IPS-15b (cell line): ENCODE results near the gene OTUB1.

Experiments
- H3K27me3 ChIP-seq: one replicate; pipeline ENCODE4 v1.6.1; 2013; ENCODE audit warnings: low read length; ENCODE audit not compliant: control insufficient read depth, insufficient read depth
- H3K36me3 ChIP-seq: one replicate; pipeline ENCODE4 v1.6.1; 2013; ENCODE audit warnings: low read length; ENCODE audit not compliant: control insufficient read depth, insufficient read depth
- H3K4me1 ChIP-seq: one replicate; pipeline ENCODE4 v1.6.1; 2013; ENCODE audit warnings: mild to moderate bottlenecking, low read length; ENCODE audit not compliant: control insufficient read depth, insufficient read depth
- H3K4me3 ChIP-seq: one replicate; pipeline ENCODE4 v1.5.1; 2013; ENCODE audit warnings: low read depth, low read length
- H3K9ac ChIP-seq: one replicate; pipeline ENCODE4 v1.6.1; 2013; ENCODE audit warnings: low read depth, mild to moderate bottlenecking, low read length
- H3K9me3 ChIP-seq: one replicate; pipeline ENCODE4 v1.6.1; 2013; ENCODE audit warnings: mild to moderate bottlenecking, low read length; ENCODE audit not compliant: control insufficient read depth, insufficient read depth

The OTUB1 gene

DNA sequence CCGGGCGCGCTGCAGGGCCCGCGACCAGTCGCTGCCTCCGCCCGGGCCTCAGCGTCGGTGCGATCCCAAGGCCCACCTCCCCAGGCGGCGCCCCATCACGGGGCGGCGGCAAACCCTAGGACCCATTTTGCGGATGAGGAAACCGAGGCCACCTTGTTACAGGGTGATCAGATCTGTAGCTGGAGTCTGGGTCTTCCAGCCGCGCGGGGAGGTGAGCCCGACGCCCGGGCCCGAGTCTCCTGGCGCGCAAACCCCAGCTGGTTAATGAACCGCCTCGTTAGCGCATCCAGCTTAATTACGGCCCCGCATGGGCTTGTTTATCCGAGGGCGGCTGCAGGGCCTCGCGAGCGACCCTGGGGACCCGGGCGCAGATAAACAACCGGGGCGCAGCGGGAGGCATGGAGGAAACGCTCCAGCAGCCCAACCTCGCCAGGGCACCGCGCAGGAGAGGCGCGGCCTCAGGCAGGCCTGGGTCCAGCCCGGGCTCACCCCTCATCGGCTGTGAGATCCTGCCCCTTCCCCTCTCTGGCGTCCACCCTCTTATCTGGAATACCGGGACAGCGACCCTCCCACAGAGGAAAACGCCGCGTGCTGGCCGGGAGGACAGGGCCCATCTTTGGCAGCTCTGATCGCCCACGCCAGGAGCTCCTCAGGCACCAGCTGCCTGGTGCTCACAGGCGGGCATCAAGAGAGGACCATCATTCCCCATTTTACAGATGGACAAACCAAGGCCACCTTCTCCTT, 14.7 kb downstream of the OTUB1 start:
- peaks cover 19% of the 10 kb centered on the region for H3K36me3 ChIP-seq
- no peaks in the 10 kb centered on the region for H3K4me1 ChIP-seq
- peak overlapping the region; percentile 30 for H3K4me3 ChIP-seq

DNA sequence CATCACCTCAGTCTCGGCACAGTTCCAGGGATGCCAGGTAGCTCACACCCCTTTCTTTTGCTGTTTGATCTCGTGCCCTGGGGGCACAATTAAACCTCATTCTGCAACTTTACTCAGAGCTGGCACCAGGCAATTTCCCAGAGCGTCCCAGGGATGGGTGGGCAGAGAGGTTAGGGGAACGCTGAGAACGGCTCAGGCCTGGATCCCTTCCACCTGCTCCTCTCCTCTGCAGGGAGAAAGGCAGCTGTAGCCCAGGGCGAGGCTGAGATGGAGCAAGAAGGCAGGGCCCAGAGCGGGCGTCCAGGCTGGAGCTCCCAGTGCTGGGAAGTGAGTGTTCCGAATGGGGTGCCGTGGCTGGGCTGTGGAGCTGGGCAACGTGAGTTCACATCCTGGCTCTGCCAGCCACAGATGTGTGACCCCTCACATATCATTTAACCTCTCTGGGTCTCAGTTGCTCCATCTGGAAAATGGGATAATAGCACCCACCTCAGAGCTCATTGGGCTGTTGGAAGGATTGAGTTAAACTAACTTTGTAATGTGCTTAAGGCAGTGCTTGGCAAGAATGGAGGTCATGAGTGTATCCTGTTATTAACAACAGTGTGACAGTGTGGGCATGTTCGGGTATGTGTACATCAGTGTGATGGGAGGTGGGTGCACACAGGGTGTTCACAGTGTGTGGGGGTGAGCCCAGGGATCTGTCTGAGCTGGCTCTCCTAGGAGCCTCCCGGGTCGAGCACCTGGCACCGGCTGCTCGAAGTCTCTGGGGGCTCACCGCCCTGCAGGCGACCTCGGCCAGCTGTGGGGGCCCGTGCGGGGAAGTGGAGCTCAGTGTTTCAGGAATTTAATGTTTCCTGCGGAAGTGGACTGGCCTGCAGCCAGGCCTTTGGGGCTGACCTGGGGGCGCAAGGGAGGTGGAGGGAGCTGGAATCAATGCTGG, 15.5 kb downstream of the OTUB1 start:
- Histone ChIP-seq H3K4me3 (no peak overlapping the region), H3K9ac (no peak overlapping the region), H3K36me3 (peaks cover 13% of the 10 kb centered on the region), H3K4me1 (peaks cover under 1% of the 10 kb centered on the region), H3K9me3 (no peaks in the 10 kb centered on the region), H3K27me3 (peaks cover 28% of the 10 kb centered on the region)

More for the DNA sequence above, 14.7 kb downstream of the OTUB1 start:
- Histone ChIP-seq H3K9me3 (no peaks in the 10 kb centered on the region), H3K27me3 (peaks cover 19% of the 10 kb centered on the region), H3K9ac (no peak overlapping the region)

GRCh38 chr11:64003807-64004589, 17.8 kb downstream of the OTUB1 start:
- H3K9me3 ChIP-seq = no peaks in the 10 kb centered on the region
- no peak overlapping the region for H3K4me3 ChIP-seq
- H3K27me3 ChIP-seq = peaks cover 39% of the 10 kb centered on the region
- peaks cover 4% of the 10 kb centered on the region for H3K4me1 ChIP-seq
- no peaks in the 10 kb centered on the region for H3K36me3 ChIP-seq
- H3K9ac ChIP-seq = no peak overlapping the region

- Histone ChIP-seq H3K9ac (no peak overlapping the region), H3K27me3 (peaks cover 45% of the 10 kb centered on the region), H3K36me3 (no peaks in the 10 kb centered on the region), H3K4me1 (peaks cover 4% of the 10 kb centered on the region), H3K9me3 (no peaks in the 10 kb centered on the region), H3K4me3 (no peak overlapping the region)
Measured at GRCh38 chr11:64004590-64004984, 18.3 kb downstream of the OTUB1 start.

DNA sequence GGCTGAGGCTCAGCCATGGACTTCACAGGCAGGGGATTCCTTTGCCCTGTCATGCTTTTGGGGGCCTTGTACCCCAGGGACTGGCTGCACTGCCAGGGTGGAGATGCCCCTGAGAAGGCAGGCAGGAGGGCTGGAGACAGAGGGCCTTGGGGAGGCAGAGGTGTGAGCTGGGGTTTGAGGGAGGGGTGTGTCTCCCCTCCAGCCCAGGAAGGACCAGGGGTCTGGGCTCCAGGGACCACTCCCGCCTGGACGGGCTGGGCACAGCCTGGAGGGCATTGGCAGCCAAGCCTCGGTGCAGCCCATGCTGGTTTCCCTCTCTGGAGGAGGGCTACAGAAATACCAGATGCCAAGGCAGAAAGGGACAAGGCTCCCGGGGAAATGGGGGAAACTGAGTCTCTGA, 19.5 kb downstream of the OTUB1 start:
- H3K4me1 ChIP-seq = peaks cover 4% of the 10 kb centered on the region
- no peaks in the 10 kb centered on the region for H3K36me3 ChIP-seq
- H3K27me3 ChIP-seq = peaks cover 49% of the 10 kb centered on the region
- H3K4me3 ChIP-seq = no peak overlapping the region
- no peak overlapping the region for H3K9ac ChIP-seq
- H3K9me3 ChIP-seq = no peaks in the 10 kb centered on the region

GRCh38 chr11:64006398-64006797, 20.2 kb downstream of the OTUB1 start:
- H3K27me3 ChIP-seq = peaks cover 45% of the 10 kb centered on the region
- H3K9me3 ChIP-seq = no peaks in the 10 kb centered on the region
- H3K4me3 ChIP-seq = peak overlapping the region; percentile 43
- H3K4me1 ChIP-seq = peaks cover 4% of the 10 kb centered on the region
- no peaks in the 10 kb centered on the region for H3K36me3 ChIP-seq
- no peak overlapping the region for H3K9ac ChIP-seq

DNA sequence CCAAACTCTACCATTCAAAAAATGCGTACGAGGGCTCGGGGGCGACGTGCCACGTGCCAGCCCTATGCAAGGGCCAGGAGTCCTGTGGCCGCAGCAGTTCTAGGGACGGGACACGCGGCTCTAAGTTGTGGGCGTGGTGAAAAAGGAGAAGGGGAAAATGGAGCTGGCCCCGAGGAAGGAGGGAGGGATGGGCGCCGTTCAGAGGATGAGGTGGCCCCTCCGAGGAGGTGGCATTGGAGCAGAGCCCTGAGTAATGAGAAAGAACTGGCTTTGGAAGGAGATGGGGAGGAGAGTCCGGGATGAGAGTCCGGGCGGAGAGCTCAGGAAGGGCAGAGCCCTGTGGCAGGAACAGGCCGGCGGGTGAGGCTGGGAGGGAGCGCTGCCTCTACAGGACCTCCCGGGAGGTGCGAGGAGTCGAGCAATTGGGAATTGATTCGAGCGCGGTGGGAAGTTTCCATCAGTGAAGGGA, 21.0 kb downstream of the OTUB1 start:
- Histone ChIP-seq H3K4me3 (peak overlapping the region; percentile 43), H3K36me3 (no peaks in the 10 kb centered on the region), H3K27me3 (peaks cover 39% of the 10 kb centered on the region), H3K4me1 (peaks cover 4% of the 10 kb centered on the region), H3K9ac (no peak overlapping the region), H3K9me3 (no peaks in the 10 kb centered on the region)

- H3K36me3 ChIP-seq = no peaks in the 10 kb centered on the region
- H3K4me1 ChIP-seq = peaks cover 4% of the 10 kb centered on the region
- no peak overlapping the region for H3K9ac ChIP-seq
- peaks cover 39% of the 10 kb centered on the region for H3K27me3 ChIP-seq
- H3K4me3 ChIP-seq = peak overlapping the region; percentile 43
- H3K9me3 ChIP-seq = no peaks in the 10 kb centered on the region
Measured at GRCh38 chr11:64007629-64008282, 21.5 kb downstream of the OTUB1 start.

- peaks cover 35% of the 10 kb centered on the region for H3K27me3 ChIP-seq
- H3K36me3 ChIP-seq = no peaks in the 10 kb centered on the region
- peaks cover 4% of the 10 kb centered on the region for H3K4me1 ChIP-seq
- no peak overlapping the region for H3K9ac ChIP-seq
- H3K4me3 ChIP-seq = peak overlapping the region; percentile 43
- H3K9me3 ChIP-seq = no peaks in the 10 kb centered on the region
Measured at GRCh38 chr11:64008283-64008913, 22.2 kb downstream of the OTUB1 start.

- no peaks in the 10 kb centered on the region for H3K36me3 ChIP-seq
- no peak overlapping the region for H3K4me3 ChIP-seq
- H3K27me3 ChIP-seq = peaks cover 35% of the 10 kb centered on the region
- no peak overlapping the region for H3K9ac ChIP-seq
- H3K9me3 ChIP-seq = no peaks in the 10 kb centered on the region
- peaks cover 4% of the 10 kb centered on the region for H3K4me1 ChIP-seq
Measured at GRCh38 chr11:64008914-64009633, 22.8 kb downstream of the OTUB1 start.
